Measurements from ENCODE around the gene MARF1. TPM values are rescaled to one million over a fixed set of nuclear protein-coding genes. Genes with fewer than 3 reads are reported as not detected.
"Not testable (repeated sequence)": the region's sequence is repeated elsewhere in the genome, so short reads cannot be mapped to it uniquely, and the experiment has no call there.

MARF1 gene
- total RNA-seq, 4 donors from 2014 or later = 50.7 to 55.5 (median 53.1) TPM

DNA sequence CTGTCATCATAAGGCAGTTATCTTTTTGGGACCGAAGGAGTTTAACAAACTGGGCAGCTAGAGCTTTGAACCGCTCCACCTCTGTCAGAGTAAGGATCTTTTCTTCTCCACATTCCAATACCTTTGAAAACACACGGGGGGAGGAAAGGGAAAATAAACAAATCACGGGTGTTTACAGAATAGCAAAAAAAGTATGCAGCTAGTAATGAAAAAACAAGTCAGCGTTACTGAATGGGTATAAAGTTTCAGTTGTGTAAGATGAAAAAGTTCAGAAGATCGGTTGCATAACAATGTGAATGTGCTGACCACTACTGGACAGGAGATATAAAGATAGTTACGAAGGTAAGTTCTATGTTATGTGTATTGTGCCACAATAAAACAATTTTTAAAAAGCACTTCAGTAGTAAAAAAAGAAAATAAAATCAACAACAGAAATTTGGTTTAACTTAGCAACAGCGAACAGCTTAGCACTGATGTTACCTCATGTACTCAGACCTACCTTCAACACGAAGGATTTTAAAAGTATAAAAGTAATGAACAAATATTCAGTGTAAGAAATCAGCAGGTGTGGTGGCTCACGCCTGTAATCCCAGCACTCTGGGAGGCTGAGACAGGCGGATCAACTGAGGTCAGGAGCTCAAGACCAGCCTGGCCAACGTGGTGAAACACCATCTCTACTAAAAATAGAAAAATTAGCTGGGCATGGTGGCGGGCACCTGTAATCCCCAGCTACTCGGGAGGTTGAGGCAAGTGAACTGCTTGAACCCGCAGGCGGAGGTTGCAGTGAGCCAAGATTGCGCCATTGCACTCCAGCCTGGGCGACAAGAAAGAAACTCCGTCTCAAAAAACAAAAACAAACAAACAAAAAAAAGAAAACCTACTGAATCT, 34.3 kb downstream of the MARF1 start:
- TF ChIP-seq, protein P1, sequence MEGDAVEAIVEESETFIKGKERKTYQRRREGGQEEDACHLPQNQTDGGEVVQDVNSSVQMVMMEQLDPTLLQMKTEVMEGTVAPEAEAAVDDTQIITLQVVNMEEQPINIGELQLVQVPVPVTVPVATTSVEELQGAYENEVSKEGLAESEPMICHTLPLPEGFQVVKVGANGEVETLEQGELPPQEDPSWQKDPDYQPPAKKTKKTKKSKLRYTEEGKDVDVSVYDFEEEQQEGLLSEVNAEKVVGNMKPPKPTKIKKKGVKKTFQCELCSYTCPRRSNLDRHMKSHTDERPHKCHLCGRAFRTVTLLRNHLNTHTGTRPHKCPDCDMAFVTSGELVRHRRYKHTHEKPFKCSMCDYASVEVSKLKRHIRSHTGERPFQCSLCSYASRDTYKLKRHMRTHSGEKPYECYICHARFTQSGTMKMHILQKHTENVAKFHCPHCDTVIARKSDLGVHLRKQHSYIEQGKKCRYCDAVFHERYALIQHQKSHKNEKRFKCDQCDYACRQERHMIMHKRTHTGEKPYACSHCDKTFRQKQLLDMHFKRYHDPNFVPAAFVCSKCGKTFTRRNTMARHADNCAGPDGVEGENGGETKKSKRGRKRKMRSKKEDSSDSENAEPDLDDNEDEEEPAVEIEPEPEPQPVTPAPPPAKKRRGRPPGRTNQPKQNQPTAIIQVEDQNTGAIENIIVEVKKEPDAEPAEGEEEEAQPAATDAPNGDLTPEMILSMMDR (IDR thresholded peaks at IDR 0.05) = no peak
- TF ChIP-seq POLR2A (IDR thresholded peaks at IDR 0.05) = no peak
- Histone ChIP-seq H3K27ac (no peak overlapping the region), H3K27me3 (no peaks in the 10 kb centered on the region), H3K9me3 (no peaks in the 10 kb centered on the region), H3K36me3 (peaks cover 66 to 72% of the 10 kb centered on the region in 2 donors), H3K4me1 (no peaks in the 10 kb centered on the region), H3K4me3 (replicated peaks in 1 of 3) (no peak overlapping the region)
- intact Hi-C loops (cut with DNase I) = no loop called here
- WGBS, 2 donors = 89 to 91% methylated on average over 19 of the region's 19 CpGs
- DNase-seq = no peak

- Histone ChIP-seq H3K9me3 (no peaks in the 10 kb centered on the region), H3K36me3 (peaks cover 73 to 80% of the 10 kb centered on the region in 2 donors), H3K27ac (no peak overlapping the region), H3K4me3 (replicated peaks in 1 of 3) (no peak overlapping the region), H3K27me3 (no peaks in the 10 kb centered on the region), H3K4me1 (no peaks in the 10 kb centered on the region)
- WGBS, 2 donors = 86 to 87% methylated on average over 13 of the region's 13 CpGs
- TF ChIP-seq, protein P1 (IDR thresholded peaks at IDR 0.05) = no peak
- no peak for TF ChIP-seq POLR2A (IDR thresholded peaks at IDR 0.05)
- no peak for DNase-seq
- intact Hi-C loops (cut with DNase I) = no loop called here
These were observed 35.1 kb downstream of the MARF1 start for GRCh38 chr16:15607700-15608396.

DNA sequence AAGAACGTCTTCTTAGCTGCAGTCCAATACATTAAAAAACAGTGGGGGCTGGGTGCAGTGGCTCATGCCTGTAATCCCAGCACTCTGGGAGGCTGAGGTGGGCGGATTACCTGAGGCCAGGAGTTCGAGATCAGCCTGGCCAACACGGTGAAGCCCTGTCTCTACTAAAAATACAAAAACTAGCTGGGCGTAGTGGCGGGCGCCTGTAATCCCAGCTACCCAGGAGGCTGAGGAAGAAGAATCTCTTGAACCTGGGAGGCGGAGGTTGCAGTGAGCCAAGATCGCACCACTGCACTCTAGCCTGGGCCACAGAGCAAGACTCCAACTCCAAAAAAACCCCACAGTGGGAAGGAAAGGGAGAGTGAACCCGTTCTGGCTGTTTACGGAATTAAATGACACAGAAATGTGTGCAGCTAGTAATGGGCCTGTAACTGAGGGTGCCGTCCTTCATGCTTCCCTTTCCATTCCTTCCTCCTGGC, 35.7 kb downstream of the MARF1 start:
- H3K27ac ChIP-seq; H3K4me3 ChIP-seq (replicated peaks in 1 of 3); intact Hi-C loops (cut with DNase I); H3K4me1 ChIP-seq; DNase-seq; H3K27me3 ChIP-seq; H3K9me3 ChIP-seq: not testable (repeated sequence)
- peaks cover 72 to 82% of the 10 kb centered on the region in 2 donors for H3K36me3 ChIP-seq
- WGBS, 2 donors = 91 to 94% methylated on average over 11 to 12 of the region's 12 CpGs

DNA sequence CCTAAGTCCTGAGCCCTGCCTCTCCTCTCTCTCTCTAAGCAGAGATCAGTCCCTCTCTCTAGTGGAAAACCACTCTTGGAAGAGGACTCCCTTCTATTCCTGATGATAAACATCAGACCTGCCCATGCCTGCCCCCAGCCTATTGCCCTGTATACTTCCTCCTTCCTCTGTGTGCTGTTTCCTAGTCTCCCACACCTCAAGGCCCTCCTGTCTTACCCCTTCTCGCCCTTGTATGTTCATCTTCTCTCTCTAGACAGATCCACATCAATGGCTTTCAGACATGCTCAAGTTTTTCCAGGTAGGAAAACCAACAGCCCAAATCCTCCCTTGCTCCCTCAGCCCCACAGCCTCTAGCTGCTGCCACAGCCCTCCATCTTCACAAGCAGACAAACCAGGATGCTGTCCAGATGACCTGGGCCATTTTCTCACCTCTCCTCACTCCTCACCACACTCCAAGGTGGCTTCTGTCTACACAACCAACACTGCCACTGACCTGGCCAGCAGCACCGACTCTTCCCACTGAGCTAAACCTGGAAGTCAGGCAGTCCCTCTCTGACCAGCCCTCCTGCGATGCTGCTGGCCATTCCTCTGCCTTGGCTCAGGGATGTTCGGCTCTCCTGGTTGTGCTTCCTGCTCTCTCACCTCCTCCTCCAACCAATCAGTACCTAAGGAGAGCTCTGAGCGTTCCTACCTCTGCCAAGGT, 36.3 kb downstream of the MARF1 start:
- Histone ChIP-seq H3K4me3 (replicated peaks in 1 of 3) (no peak overlapping the region), H3K27ac (no peak overlapping the region), H3K36me3 (peaks cover 71 to 82% of the 10 kb centered on the region in 2 donors), H3K27me3 (no peaks in the 10 kb centered on the region), H3K4me1 (no peaks in the 10 kb centered on the region), H3K9me3 (no peaks in the 10 kb centered on the region)
- TF ChIP-seq, protein P1 (IDR thresholded peaks at IDR 0.05) = no peak
- TF ChIP-seq POLR2A (IDR thresholded peaks at IDR 0.05) = no peak
- 97 to 98% methylated on average over 5 of the region's 5 CpGs for WGBS, 2 donors
- no peak for DNase-seq
- intact Hi-C loops (cut with DNase I) = no loop called here

- TF ChIP-seq, protein P1 (IDR thresholded peaks at IDR 0.05) = no peak
- no peak for TF ChIP-seq POLR2A (IDR thresholded peaks at IDR 0.05)
- intact Hi-C loops (cut with DNase I) = no loop called here
- Histone ChIP-seq H3K9me3 (no peaks in the 10 kb centered on the region), H3K4me1 (no peaks in the 10 kb centered on the region), H3K27ac (no peak overlapping the region), H3K4me3 (replicated peaks in 1 of 3) (no peak overlapping the region), H3K36me3 (peaks cover 74 to 83% of the 10 kb centered on the region in 2 donors), H3K27me3 (no peaks in the 10 kb centered on the region)
- 91 to 94% methylated on average over 13 of the region's 13 CpGs for WGBS, 2 donors
- DNase-seq = no peak
These were observed 37.0 kb downstream of the MARF1 start for GRCh38 chr16:15605839-15606517.

All from thyroid gland (tissue), 4 donors.